GM12864 (cell line): ENCODE data around the gene ZNF177.
A peak's percentile ranks its signal among the peaks of the same experiment; 100 is the strongest.
"Not testable (repeated sequence)": the region's sequence is repeated elsewhere in the genome, so short reads cannot be mapped to it uniquely, and the experiment has no call there.

Experiments used
- DNase-seq: peaks from one replicate; pipeline ENCODE4 v3.0.0-alpha.2; 2011; ENCODE audit warnings: low read depth
- H3K4me3 ChIP-seq: 2 replicates; pipeline ENCODE4 v1.5.1; 2011; ENCODE audit warnings: mild to moderate bottlenecking, low read depth, low read length, control low read depth
- CTCF ChIP-seq: IDR thresholded peaks from 2 replicates; pipeline ENCODE4 v1.5.1; 2011; ENCODE audit warnings: low read depth, mild to moderate bottlenecking, moderate library complexity, low read length, control low read depth, inconsistent platforms; ENCODE audit errors: missing control alignments

Gene ZNF177

GRCh38 chr19:9362905-9363304 is at the start of gene ZNF177:
Gene ZNF177 (plus strand): TSS chr19:9363013. CDS start chr19:9378312, 15,299 bp downstream.
- no peak within 1 kb of the TSS for H3K4me3 ChIP-seq
- no peak for TF ChIP-seq CTCF
- DNase-seq, result no peak

GRCh38 chr19:9313756-9314155 is 49.1 kb upstream of the ZNF177 start:
- no peak for TF ChIP-seq CTCF
- no peak overlapping the region for H3K4me3 ChIP-seq
- no peak for DNase-seq

- DNase-seq, result no peak
- H3K4me3 ChIP-seq, result no peak overlapping the region
- no peak for TF ChIP-seq CTCF
Observed at GRCh38 chr19:9321338-9321737, 41.5 kb upstream of the ZNF177 start.

- not testable (repeated sequence) for H3K4me3 ChIP-seq, DNase-seq
Observed at GRCh38 chr19:9321756-9322155, 41.1 kb upstream of the ZNF177 start.

GRCh38 chr19:9322201-9322600 is 40.6 kb upstream of the ZNF177 start:
- DNase-seq, H3K4me3 ChIP-seq: not testable (repeated sequence)

- no peak for TF ChIP-seq CTCF
- H3K4me3 ChIP-seq, result peak overlapping the region; percentile 63
- peak; percentile 61 for DNase-seq
Observed at GRCh38 chr19:9323557-9323918, 39.3 kb upstream of the ZNF177 start.

GRCh38 chr19:9323919-9324583 is 38.8 kb upstream of the ZNF177 start, which contains the start of gene ZNF559:
Gene ZNF559 (plus strand): TSS chr19:9324179. CDS start chr19:9338550, 14,371 bp downstream.
- DNase-seq, result peak; percentile 84
- peak within 1 kb of the TSS; percentile 63 for H3K4me3 ChIP-seq
- TF ChIP-seq CTCF, result peak; percentile 43

GRCh38 chr19:9324584-9324962 is 38.2 kb upstream of the ZNF177 start:
- no peak for DNase-seq
- peak overlapping the region; percentile 63 for H3K4me3 ChIP-seq
- TF ChIP-seq CTCF, result no peak
